Heart right ventricle (tissue), 16 donors: ENCODE data around the gene BNIP1. TPM values are rescaled to one million over a fixed set of nuclear protein-coding genes. Genes with fewer than 3 reads are reported as not detected.

Source experiments
- ATAC-seq, 8 donors: fragments of 200-7000 bp; cut with Tn5 transposase; one replicate each; pipeline ENCODE4 v1.9.1; 2020; ENCODE audit warnings: mild to moderate bottlenecking in 8 of 8, moderate library complexity in 8 of 8, moderate number of reproducible peaks in 1 of 8
- DNase-seq, 2 donors: peaks; one replicate each; pipeline ENCODE4 v3.0.0-alpha.2; 2020
- H3K27ac ChIP-seq, 10 donors: fragments of 200-600 bp; sonication (generic) in 2 of 10; one replicate each; pipeline versions ENCODE4 v1.5.0 to v1.8.0; 2020 to 2022; ENCODE audit warnings: mild to moderate bottlenecking in 3 of 10
- H3K27me3 ChIP-seq, 7 donors: fragments of 200-600 bp; one replicate each; pipeline ENCODE4 v1.8.0; 2021 to 2022; ENCODE audit warnings: mild to moderate bottlenecking in 2 of 7
- H3K36me3 ChIP-seq, 9 donors: fragments of 200-600 bp; sonication (generic) in 1 of 9; one replicate each; pipeline versions ENCODE4 v1.5.0 to v1.8.0; 2020 to 2022; ENCODE audit warnings: mild to moderate bottlenecking in 2 of 9
- H3K4me1 ChIP-seq, 9 donors: fragments of 200-600 bp; sonication (generic) in 1 of 9; one replicate each; pipeline versions ENCODE4 v1.5.0 to v1.8.0; 2020 to 2022; ENCODE audit warnings: mild to moderate bottlenecking in 4 of 9
- H3K4me3 ChIP-seq, 10 donors: fragments of 200-600 bp; sonication (generic) in 2 of 10; one replicate each; pipeline versions ENCODE4 v1.5.0 to v1.8.0; 2020 to 2022; ENCODE audit warnings: mild to moderate bottlenecking in 7 of 10, moderate library complexity in 2 of 10
- H3K9me3 ChIP-seq, 11 donors: fragments of 200-600 bp in 10 of 11; sonication (generic) in 2 of 11; one replicate each; pipeline versions ENCODE4 v1.5.0 to v1.8.0; 2013 to 2022; ENCODE audit warnings: mild to moderate bottlenecking in 2 of 11, control low read depth in 1 of 11, moderate library complexity in 1 of 11
- CTCF ChIP-seq, 9 donors: fragments of 200-600 bp; sonication (generic) in 2 of 9; IDR thresholded peaks; one replicate each; pipeline versions ENCODE4 v1.5.0 to v1.8.0; 2021 to 2022; ENCODE audit warnings: antibody characterized with exemption in 9 of 9, mild to moderate bottlenecking in 5 of 9, moderate library complexity in 1 of 9
- WGBS, 2 donors: extraction: QIAGEN DNeasy Blood & Tissue Kit; methylation state at CpG; one replicate each; pipeline ENCODE4 v1.1.7; 2013; ENCODE audit warnings: inconsistent platforms in 1 of 2; 5-methylcytosine and 5-hydroxymethylcytosine counted together
- intact Hi-C, 10 donors: fragments of 100-400 bp; cut with DNase I; formaldehyde crosslinking; loops; one replicate each; pipeline versions ENCODE4 v1.11.1 to v1.14.2; 2022
- long read RNA-seq, 3 donors: library from polyadenylated mRNA; unstranded; transcript quantifications; one replicate each; pipeline ENCODE4 v2.0.0, GENCODE V29; 2020 to 2021
- polyA plus RNA-seq, 2 donors: library from polyadenylated mRNA; stranded (reverse); fragments of 200-250 nt; gene quantifications; one replicate each; pipeline ENCODE4 v1.2.3, GENCODE V29; 2013
- total RNA-seq, 10 donors: library from RNA; stranded (reverse); fragmentation: NEBNext Ultra II Directional in 3 of 10; extraction: Animal tissue kit (Norgen Biotek cat#: 25700) in 3 of 10; gene quantifications; one replicate each; pipeline versions ENCODE4 v1.2.1 to v1.2.4, GENCODE V29; 2021 to 2023
- donor health status: Arrhythmogenic right ventricular cardiomyopathy.
- donor health status: ischemic (EF 13 %, LVEDD 7.1; RV severe dilation, severe dysfunction).
- donor health status: healthy with polysubstance abuse.
- donor health status: DM: no; HTN: yes; CAD: no.
- donor health status: DM: no; HTN: no; CAD: no.
- donor health status: ischemic (EF 25% LVEDD 6.9; RV normal size, moderate dysfunction).
- donor health status: ischemic (EF 25% LVEDD 5.7; RV mildly dilated, moderate dysfunction).
- donor health status: healthy.
- donor health status: DM: yes; HTN: yes; CAD: no.
- donor health status: Ischemic cardiomyopathy.
- donor health status: ischemic (EF 35%, LVEDD 5.7; RV mildly dilated, moderate dysfunction).
- donor health status: nonischemic (EF 11% LVEDD 7.7; RV severe dilation, severe dysfunction).
- donor health status: DM: yes; HTN: yes; CAD: no.
- donor health status: PGD.
- donor health status: ischemic (EF 29% LVEDD 5.4; RV normal size, mild dysfunction).
- donor health status: nonischemic (EF 23%, LVEDD 6.1; RV moderate dilation, normal function).

The BNIP1 gene, protein sequence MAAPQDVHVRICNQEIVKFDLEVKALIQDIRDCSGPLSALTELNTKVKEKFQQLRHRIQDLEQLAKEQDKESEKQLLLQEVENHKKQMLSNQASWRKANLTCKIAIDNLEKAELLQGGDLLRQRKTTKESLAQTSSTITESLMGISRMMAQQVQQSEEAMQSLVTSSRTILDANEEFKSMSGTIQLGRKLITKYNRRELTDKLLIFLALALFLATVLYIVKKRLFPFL
- total RNA-seq = 10 to 100 TPM in 5 of 10 donors, 1 to 10 TPM in 5; 8.5 to 12.7 (median 9.9) TPM
- 10 to 100 TPM; 11.6 to 15.9 TPM for polyA plus RNA-seq
- long read RNA-seq, donor 1, transcript BNIP1-202 (6 exons, 1,184 nt) = major isoform, 10 of 15 reads
- long read RNA-seq, donor 1, partial matches to known transcripts = 1 of 15 reads
- long read RNA-seq, donor 1, other reads (novel, unspliced or antisense) = 1 of 15 reads
- long read RNA-seq, donor 2, transcript BNIP1-202 (6 exons, 1,184 nt) = major isoform, 12 of 16 reads
- long read RNA-seq, donor 2, partial matches to known transcripts = 1 of 16 reads
- long read RNA-seq, donor 2, other reads (novel, unspliced or antisense) = 2 of 16 reads
- long read RNA-seq, donor 3, transcript BNIP1-202 (6 exons, 1,184 nt) = major isoform, 16 of 23 reads
- long read RNA-seq, donor 3, partial matches to known transcripts = 1 of 23 reads
- long read RNA-seq, donor 3, other reads (novel, unspliced or antisense) = 3 of 23 reads

GRCh38 chr5:173144200-173145176 lies at the start of gene BNIP1:
TSS of gene BNIP1 (plus strand) at chr5:173144531. CDS start at chr5:173144546, 15 bp downstream.
- Histone ChIP-seq H3K27ac (peak within 1 kb of the TSS in 9 of 10 donors; percentile 82 to 95 (median 88)), H3K36me3 (peaks cover 0 to 41% (median 13%) of the 10 kb centered on the region in 9 donors), H3K4me1 (peaks cover 0 to 18% (median 11%) of the 10 kb centered on the region in 9 donors), H3K27me3 (no peaks in the 10 kb centered on the region), H3K9me3 (no peaks in the 10 kb centered on the region), H3K4me3 (peak within 1 kb of the TSS; percentile 51 to 98 (median 86))
- peak; percentile 93 to 97 (median 95) for ATAC-seq
- TF ChIP-seq CTCF (IDR thresholded peaks at IDR 0.05) = peak; percentile 88 to 98 (median 94)
- DNase-seq = peak; percentile 96 to 97
- intact Hi-C loops = loop anchor here in 7 of 10 donors (1.0 to 10.0 kb wide), 6 partner anchors 88 to 162 kb away; partner anchors contain the start of genes ATP6V0E1 (in 4 of the 7) and CREBRF (in 2 of the 7)
- 1% methylated on average over 48 of the region's 48 CpGs for WGBS, 2 donors

GRCh38 chr5:173098787-173099186 lies 45.5 kb upstream of the BNIP1 start:
- Histone ChIP-seq H3K36me3 (peaks cover 0 to 16% (median 4%) of the 10 kb centered on the region in 9 donors), H3K27ac (no peak overlapping the region), H3K4me3 (no peak overlapping the region), H3K27me3 (no peaks in the 10 kb centered on the region), H3K4me1 (peaks cover 0 to 64% (median 33%) of the 10 kb centered on the region in 9 donors), H3K9me3 (peaks cover 0 to 13% (median 4%) of the 10 kb centered on the region in 11 donors)
- no peak for DNase-seq
- TF ChIP-seq CTCF (IDR thresholded peaks at IDR 0.05) = no peak
- intact Hi-C loops = no loop called here
- ATAC-seq = no peak

GRCh38 chr5:173099461-173099860 lies 44.9 kb upstream of the BNIP1 start:
- DNase-seq (no peak), ATAC-seq (no peak)
- H3K4me3 ChIP-seq = no peak overlapping the region
- peaks cover 0 to 16% (median 4%) of the 10 kb centered on the region in 9 donors for H3K36me3 ChIP-seq
- TF ChIP-seq CTCF (IDR thresholded peaks at IDR 0.05) = no peak
- H3K4me1 ChIP-seq = peaks cover 0 to 63% (median 26%) of the 10 kb centered on the region in 9 donors
- no peak overlapping the region for H3K27ac ChIP-seq
- intact Hi-C loops = no loop called here
- 97 to 100% methylated on average over 1 of the region's 1 CpG for WGBS, 2 donors
- no peaks in the 10 kb centered on the region for H3K27me3 ChIP-seq
- peaks cover 0 to 13% (median 4%) of the 10 kb centered on the region in 11 donors for H3K9me3 ChIP-seq
